GM12872 (cell line): Measurements from ENCODE around the gene POLG2.

Experiments used
- TF ChIP-seq, protein P1 (sequence below): IDR thresholded peaks from 3 replicates; pipeline ENCODE4 v1.5.1; 2011; ENCODE audit warnings: low read depth, mild to moderate bottlenecking, low read length, moderate library complexity; ENCODE audit not compliant: insufficient read depth

POLG2 gene

DNA sequence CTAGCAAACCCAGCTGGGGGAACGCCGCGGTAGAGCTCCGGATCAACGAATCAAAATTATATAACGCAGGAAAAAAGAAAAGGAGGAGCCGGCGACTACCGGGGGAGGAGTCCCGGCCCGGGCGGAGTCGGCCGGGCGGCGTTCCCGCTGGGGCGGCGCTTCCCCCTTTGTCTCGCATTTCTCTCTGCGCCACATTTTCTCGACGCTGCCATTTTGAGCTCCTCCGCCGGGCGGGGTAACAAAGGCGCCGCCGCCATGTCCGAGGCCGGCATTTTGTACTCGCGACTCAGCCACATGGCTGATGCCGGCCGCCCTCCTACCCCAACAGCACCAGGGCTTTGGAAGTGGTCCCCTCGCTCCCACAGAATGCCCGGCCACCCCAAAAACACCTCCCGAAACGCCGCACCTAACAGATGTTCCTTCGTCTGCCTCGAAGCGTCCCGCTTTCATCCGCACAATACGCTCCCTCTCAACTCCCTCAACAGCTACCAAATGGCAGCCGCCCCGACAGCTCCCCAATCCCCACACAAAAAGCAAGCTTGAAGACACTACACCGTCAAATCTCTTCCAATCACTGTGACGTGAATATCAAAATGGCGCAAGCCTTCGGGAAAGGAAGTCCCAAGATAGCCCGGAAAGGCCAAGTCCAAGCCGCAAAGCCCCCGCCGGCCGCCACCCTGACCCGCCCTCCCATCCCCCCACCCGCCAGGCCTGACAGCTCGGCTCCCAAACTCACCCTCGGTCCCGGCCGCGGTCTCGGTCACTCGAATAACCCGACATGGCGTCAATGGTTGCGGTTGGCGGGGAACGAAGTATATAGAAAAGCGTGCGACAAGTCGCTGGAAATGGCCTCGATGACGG is 8.7 kb upstream of the POLG2 start:
- TF ChIP-seq, protein P1, sequence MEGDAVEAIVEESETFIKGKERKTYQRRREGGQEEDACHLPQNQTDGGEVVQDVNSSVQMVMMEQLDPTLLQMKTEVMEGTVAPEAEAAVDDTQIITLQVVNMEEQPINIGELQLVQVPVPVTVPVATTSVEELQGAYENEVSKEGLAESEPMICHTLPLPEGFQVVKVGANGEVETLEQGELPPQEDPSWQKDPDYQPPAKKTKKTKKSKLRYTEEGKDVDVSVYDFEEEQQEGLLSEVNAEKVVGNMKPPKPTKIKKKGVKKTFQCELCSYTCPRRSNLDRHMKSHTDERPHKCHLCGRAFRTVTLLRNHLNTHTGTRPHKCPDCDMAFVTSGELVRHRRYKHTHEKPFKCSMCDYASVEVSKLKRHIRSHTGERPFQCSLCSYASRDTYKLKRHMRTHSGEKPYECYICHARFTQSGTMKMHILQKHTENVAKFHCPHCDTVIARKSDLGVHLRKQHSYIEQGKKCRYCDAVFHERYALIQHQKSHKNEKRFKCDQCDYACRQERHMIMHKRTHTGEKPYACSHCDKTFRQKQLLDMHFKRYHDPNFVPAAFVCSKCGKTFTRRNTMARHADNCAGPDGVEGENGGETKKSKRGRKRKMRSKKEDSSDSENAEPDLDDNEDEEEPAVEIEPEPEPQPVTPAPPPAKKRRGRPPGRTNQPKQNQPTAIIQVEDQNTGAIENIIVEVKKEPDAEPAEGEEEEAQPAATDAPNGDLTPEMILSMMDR, result no peak

DNA sequence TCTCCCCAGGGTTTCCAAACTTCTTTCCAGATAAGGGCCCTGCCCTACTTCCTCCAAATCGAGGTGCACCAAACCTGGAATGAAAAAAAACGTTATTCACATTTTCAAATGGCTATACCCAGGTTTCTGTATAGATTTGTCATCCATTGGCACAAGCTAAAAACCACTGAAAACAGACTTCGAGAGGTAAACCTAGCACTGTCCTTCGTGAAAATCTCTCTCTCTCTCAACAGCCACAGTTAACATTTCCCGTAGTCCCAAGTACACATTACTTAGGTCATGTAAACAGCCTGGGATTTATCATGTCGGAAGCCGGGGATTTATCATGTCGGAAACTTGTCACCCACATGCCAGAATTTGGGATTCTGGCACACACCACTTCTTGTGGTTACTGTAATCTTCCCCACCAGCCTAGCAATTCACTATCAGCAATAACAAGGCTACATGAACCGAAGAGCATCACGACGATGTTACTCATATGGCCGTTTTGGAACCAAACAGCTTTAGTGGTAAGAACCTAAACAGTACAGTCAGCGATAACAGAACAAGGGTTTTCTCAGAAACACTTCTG is 8.0 kb upstream of the POLG2 start:
- TF ChIP-seq, protein P1, result no peak

DNA sequence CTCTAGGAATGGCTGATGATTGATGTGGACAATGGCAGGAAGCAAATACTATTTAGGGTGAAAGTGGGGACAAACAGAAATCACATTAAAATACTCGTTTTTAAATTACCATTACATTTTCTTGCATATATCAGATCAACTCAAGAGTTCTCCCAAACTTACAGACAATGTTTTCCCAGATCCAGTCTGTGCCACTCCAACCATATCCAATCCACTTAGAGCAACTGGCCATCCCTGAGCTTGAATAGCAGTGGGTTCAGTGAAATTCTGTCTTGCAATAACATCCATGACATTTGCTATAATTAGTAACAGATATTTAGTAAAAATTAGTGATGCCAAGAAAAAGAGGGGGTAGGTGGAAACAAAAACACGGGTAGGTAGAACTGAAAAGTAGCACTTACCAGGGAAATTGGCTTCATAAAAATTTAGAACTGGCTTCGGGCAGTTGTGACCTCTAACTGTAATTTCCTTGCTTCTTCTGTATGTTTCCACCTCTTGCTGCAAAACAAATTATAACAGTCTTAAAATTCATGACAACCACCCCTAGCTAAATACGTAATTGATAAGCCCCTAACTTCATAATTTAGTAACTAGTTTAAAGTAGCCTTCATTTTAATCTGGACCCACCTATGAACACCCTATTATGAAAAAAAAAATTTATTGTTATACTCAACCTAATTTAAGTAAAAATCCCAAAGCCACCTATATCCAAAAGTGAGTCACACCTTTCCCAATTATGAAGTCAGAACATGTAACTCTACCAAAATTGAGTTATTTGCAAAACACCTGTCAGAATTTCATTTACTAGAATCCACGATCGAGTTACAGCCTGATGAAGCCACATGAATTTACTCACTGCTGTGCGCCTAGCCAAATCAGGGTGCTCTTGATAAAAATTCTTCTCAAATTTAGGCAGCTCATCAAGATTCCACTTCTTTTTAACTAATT is 7.2 kb upstream of the POLG2 start:
- TF ChIP-seq, protein P1, result no peak

DNA sequence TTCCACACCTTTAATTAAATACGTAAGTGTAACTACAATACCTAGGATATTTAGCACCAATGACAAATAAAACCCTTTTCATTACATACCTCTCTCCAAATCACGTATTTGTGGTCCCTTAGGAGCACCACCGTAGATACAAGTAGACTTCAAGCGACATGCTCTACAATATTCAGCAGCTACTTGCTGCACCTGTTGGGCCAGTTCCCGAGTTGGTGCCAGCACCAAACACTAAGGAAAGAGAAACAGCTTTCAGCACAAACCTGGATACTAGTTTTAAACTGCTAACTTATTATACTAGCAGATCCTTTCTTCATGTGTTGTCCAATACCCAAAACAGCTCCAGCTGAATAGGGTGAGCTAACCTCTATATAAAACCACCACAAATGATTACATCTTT is 6.5 kb upstream of the POLG2 start:
- TF ChIP-seq, protein P1, result no peak

DNA sequence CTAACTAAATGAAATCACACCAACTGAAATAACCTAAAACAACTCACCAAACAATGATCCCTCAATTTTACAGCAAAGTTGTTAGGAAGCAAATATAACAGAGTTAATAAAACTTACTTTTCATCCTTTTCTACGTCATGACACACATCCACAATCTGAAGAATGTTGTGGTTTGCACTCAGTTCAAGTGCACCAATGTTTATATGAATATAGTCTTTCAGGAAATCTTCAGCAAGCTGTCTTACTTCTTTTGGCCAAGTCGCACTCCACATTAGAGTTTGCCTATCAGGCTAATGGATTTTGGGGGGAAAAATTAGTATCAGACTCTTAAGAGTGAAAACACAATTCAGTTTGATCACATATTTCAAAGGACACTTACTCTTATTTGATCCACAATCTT is 6.0 kb upstream of the POLG2 start:
- TF ChIP-seq, protein P1, result no peak

DNA sequence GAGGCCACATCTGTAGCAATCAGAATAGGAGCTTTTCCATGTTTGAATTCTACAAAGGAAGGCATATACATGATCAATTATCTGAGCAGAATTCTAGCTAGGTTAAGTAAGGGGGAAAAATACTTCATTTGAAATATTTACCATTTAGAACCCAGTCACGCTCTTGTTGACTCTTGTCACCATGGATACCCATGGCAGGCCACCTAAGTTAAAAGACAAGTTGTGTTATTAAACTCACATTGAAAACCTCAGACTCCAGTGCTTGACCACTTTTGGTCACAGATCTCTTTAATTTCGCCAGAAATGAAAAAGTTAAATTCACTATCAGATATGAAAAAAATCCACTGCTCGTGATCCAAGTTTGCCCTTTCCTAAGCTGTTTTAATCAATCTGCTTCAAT is 5.2 kb upstream of the POLG2 start:
- TF ChIP-seq, protein P1, result no peak
